ENCODE results near the gene TBX5. TPM values are rescaled to one million over a fixed set of nuclear protein-coding genes. Genes with fewer than 3 reads are reported as not detected.

TBX5 gene
- total and polyA plus RNA-seq, 5 donors from 2014 or later = not detected

DNA sequence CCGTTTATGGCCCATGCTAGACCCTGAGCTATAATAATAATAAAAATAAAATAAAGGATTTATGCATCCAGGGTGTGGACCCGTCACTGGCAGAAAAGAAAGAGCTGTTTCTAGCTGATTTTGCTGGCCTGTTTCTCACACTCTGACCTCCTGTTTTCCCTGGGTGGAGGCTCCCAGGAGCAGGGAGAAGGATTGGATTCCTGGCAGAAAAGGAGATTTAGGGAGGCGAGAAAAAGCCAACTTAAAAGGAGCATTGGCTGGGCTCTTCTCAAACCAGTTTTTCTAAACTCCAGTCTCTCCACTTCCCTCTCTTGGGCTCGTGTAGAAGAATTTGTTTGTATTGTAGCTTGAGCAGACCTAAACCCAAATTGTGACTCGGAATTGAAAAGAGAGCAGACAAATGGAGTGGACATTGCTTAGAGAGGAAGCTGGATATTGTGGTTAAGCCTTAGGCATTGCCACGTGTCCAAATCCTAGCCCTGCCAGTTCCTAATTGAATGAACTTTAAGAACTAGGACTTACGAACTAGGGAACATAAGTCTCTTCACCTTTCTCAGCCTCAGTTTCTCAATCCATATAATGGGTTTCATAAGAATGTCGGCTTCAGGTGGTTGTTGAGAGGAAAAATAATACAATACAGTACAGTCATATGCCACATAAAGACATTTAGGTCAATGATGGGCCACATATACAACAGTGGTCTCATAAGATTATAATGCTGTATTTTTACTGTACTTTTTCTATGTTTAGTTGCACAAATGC, 14.4 kb upstream of the TBX5 start:
- H3K27ac Mint-ChIP-seq = no peak overlapping the region
- H3K36me3 Mint-ChIP-seq = no peaks in the 10 kb centered on the region
- peaks cover 0 to 6% (median 0%) of the 10 kb centered on the region in 7 donors for H3K9me3 Mint-ChIP-seq
- DNase-seq = no peak
- no peaks in the 10 kb centered on the region for H3K4me1 Mint-ChIP-seq
- no peak overlapping the region for H3K4me3 Mint-ChIP-seq
- Histone ChIP-seq H3K27ac (ENCODE audit: insufficient read depth, low read length, poor library complexity, severe bottlenecking) (no peak overlapping the region), H3K36me3 (ENCODE audit: control insufficient read depth, insufficient read depth, low read length) (no peaks in the 10 kb centered on the region), H3K27me3 (ENCODE audit: control insufficient read depth, insufficient read depth, low read length) (peaks cover 10% of the 10 kb centered on the region), H3K4me3 (ENCODE audit: low read depth, low read length) (no peak overlapping the region), H3K4me1 (ENCODE audit: control insufficient read depth, insufficient read depth, low read length, poor library complexity, severe bottlenecking) (no peaks in the 10 kb centered on the region), H3K9me3 (ENCODE audit: control insufficient read depth in 2 of 2, low read length in 2 of 2) (no peaks in the 10 kb centered on the region)
- ATAC-seq (ENCODE audit: low read depth in 2 of 2) = no peak
- H3K27me3 Mint-ChIP-seq = peaks cover 11% of the 10 kb centered on the region

DNA sequence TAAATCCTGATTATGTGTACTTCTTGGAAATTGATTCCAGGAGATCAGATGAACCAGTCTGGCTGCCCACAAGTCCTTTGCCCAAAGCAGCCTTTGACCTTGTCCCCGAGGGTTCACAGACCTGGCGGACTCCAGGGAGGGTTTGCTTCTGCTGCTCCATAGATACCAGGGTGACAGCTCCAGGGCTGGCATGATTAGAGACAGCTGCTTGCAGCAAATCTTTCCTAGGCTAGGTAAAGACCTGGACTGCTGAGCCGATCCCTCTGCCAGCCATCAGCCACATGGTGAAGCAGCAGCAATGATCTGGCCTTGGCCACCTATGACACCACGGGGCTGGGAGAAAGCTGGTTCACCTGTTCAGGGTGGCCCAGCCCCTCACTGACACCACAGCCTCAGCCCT, 10.1 kb upstream of the TBX5 start:
- Histone ChIP-seq H3K27ac (ENCODE audit: insufficient read depth, low read length, poor library complexity, severe bottlenecking) (no peak overlapping the region), H3K36me3 (ENCODE audit: control insufficient read depth, insufficient read depth, low read length) (no peaks in the 10 kb centered on the region), H3K27me3 (ENCODE audit: control insufficient read depth, insufficient read depth, low read length) (peaks cover 29% of the 10 kb centered on the region), H3K4me1 (ENCODE audit: control insufficient read depth, insufficient read depth, low read length, poor library complexity, severe bottlenecking) (no peaks in the 10 kb centered on the region), H3K9me3 (ENCODE audit: control insufficient read depth in 2 of 2, low read length in 2 of 2) (no peaks in the 10 kb centered on the region), H3K4me3 (ENCODE audit: low read depth, low read length) (no peak overlapping the region)
- Mint-ChIP-seq H3K27me3 (peaks cover 46% of the 10 kb centered on the region), H3K4me3 (no peak overlapping the region), H3K4me1 (no peaks in the 10 kb centered on the region), H3K27ac (no peak overlapping the region), H3K36me3 (no peaks in the 10 kb centered on the region), H3K9me3 (peaks cover 0 to 6% (median 0%) of the 10 kb centered on the region in 7 donors)
- no peak for DNase-seq
- ATAC-seq (ENCODE audit: low read depth in 2 of 2) = no peak

- H3K9me3 ChIP-seq (ENCODE audit: control insufficient read depth in 2 of 2, low read length in 2 of 2) = no peaks in the 10 kb centered on the region
- H3K4me3 ChIP-seq (ENCODE audit: low read depth, low read length) = no peak overlapping the region
- DNase-seq (no peak), ATAC-seq (ENCODE audit: low read depth in 2 of 2) (no peak)
- no peak overlapping the region for H3K27ac Mint-ChIP-seq
- H3K4me1 Mint-ChIP-seq = no peaks in the 10 kb centered on the region
- peaks cover 0 to 6% (median 0%) of the 10 kb centered on the region in 7 donors for H3K9me3 Mint-ChIP-seq
- H3K36me3 ChIP-seq (ENCODE audit: control insufficient read depth, insufficient read depth, low read length) = no peaks in the 10 kb centered on the region
- no peaks in the 10 kb centered on the region for H3K4me1 ChIP-seq (ENCODE audit: control insufficient read depth, insufficient read depth, low read length, poor library complexity, severe bottlenecking)
- H3K4me3 Mint-ChIP-seq = no peak overlapping the region
- H3K27me3 Mint-ChIP-seq = peaks cover 52% of the 10 kb centered on the region
- H3K36me3 Mint-ChIP-seq = no peaks in the 10 kb centered on the region
- H3K27me3 ChIP-seq (ENCODE audit: control insufficient read depth, insufficient read depth, low read length) = peaks cover 32% of the 10 kb centered on the region
- H3K27ac ChIP-seq (ENCODE audit: insufficient read depth, low read length, poor library complexity, severe bottlenecking) = no peak overlapping the region
Observed at GRCh38 chr12:114415525-114415868, 9.6 kb upstream of the TBX5 start.

- no peak overlapping the region for H3K27ac Mint-ChIP-seq
- no peak overlapping the region for H3K4me3 Mint-ChIP-seq
- Histone ChIP-seq H3K9me3 (ENCODE audit: control insufficient read depth in 2 of 2, low read length in 2 of 2) (no peaks in the 10 kb centered on the region), H3K27me3 (ENCODE audit: control insufficient read depth, insufficient read depth, low read length) (peaks cover 37% of the 10 kb centered on the region), H3K27ac (ENCODE audit: insufficient read depth, low read length, poor library complexity, severe bottlenecking) (no peak overlapping the region), H3K4me1 (ENCODE audit: control insufficient read depth, insufficient read depth, low read length, poor library complexity, severe bottlenecking) (no peaks in the 10 kb centered on the region), H3K36me3 (ENCODE audit: control insufficient read depth, insufficient read depth, low read length) (no peaks in the 10 kb centered on the region), H3K4me3 (ENCODE audit: low read depth, low read length) (no peak overlapping the region)
- peaks cover 0 to 6% (median 0%) of the 10 kb centered on the region in 7 donors for H3K9me3 Mint-ChIP-seq
- ATAC-seq (ENCODE audit: low read depth in 2 of 2) = no peak
- DNase-seq = no peak
- peaks cover 0 to 2% (median under 1%) of the 10 kb centered on the region in 4 donors for H3K4me1 Mint-ChIP-seq
- peaks cover 57% of the 10 kb centered on the region for H3K27me3 Mint-ChIP-seq
- no peaks in the 10 kb centered on the region for H3K36me3 Mint-ChIP-seq
Observed at GRCh38 chr12:114414866-114415524, 9.1 kb upstream of the TBX5 start.

GRCh38 chr12:114414031-114414865, 8.3 kb upstream of the TBX5 start:
- ATAC-seq (ENCODE audit: low read depth in 2 of 2) = no peak
- peaks cover 0 to 4% (median 2%) of the 10 kb centered on the region in 4 donors for H3K4me1 Mint-ChIP-seq
- Histone ChIP-seq H3K9me3 (ENCODE audit: control insufficient read depth in 2 of 2, low read length in 2 of 2) (no peaks in the 10 kb centered on the region), H3K4me3 (ENCODE audit: low read depth, low read length) (no peak overlapping the region), H3K27ac (ENCODE audit: insufficient read depth, low read length, poor library complexity, severe bottlenecking) (no peak overlapping the region), H3K36me3 (ENCODE audit: control insufficient read depth, insufficient read depth, low read length) (no peaks in the 10 kb centered on the region), H3K27me3 (ENCODE audit: control insufficient read depth, insufficient read depth, low read length) (peaks cover 39% of the 10 kb centered on the region), H3K4me1 (ENCODE audit: control insufficient read depth, insufficient read depth, low read length, poor library complexity, severe bottlenecking) (no peaks in the 10 kb centered on the region)
- DNase-seq = no peak
- H3K36me3 Mint-ChIP-seq = no peaks in the 10 kb centered on the region
- H3K4me3 Mint-ChIP-seq = no peak overlapping the region
- no peak overlapping the region for H3K27ac Mint-ChIP-seq
- H3K27me3 Mint-ChIP-seq = peaks cover 64% of the 10 kb centered on the region
- H3K9me3 Mint-ChIP-seq = peaks cover 0 to 5% (median 0%) of the 10 kb centered on the region in 7 donors

DNA sequence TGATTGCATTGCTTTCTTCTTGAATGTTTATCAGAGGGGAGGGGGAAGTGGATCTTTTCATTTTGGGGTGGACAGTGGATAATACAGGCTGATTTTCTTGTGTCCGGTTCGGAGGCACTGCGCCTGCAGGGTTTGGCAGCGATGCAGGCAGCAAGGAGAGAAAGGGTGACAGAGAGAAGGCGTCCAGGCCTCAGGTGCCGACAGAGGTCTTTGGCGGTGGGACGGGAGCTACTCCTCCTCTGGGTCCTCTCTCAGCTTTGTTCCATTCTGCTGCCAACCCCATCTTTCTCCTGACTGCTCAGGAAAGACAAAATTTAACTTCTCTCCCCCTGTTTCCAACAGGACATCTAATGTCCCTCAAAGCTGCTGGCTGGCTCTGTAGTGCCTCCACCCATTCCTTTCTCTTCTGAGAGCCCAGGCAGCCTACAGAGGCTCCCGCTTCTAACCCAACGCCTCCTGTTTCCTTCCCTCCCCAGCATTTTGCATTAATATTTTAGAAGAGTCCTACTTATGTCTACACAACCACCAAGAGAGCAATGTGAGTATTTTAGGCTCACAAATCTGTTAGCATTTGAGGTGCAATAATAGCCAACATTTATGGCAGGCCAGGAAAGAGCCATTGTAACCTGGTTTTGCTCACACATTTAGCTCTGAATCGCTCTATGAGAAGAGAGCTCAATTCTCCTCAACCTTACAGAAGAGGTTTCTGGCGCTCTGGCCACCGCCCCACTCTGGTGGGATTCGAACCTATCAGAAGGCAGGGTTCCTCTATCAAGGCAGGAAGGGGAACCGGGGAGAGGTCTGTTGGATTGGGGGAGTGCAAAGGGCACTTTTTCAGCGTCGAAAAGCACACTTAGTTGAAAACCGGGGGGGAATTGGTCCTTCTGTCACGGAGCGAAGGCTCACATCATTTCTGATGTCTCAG, 7.1 kb upstream of the TBX5 start:
- peaks cover 76% of the 10 kb centered on the region for H3K27me3 Mint-ChIP-seq

DNA sequence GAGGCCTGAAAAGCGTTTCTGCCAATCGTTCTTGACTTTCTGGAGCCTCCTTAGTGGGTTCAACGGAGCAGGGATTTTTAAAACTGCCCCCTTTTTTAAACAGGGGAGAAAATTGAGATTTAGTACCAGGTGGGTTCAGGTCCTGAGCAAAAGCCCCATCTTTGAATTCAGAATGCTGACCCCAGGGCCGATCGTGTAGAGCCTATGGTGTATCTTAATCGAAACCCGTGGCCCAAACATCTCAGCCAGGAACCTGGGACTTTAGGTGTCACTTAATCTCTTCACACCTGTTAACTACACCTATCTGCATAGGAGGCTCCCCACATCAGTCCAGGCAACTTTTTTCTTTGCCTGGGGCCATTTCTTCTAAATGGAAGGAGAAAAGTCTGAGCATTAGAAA, 6.4 kb upstream of the TBX5 start:
- Histone ChIP-seq H3K9me3 (ENCODE audit: control insufficient read depth in 2 of 2, low read length in 2 of 2) (no peaks in the 10 kb centered on the region), H3K4me3 (ENCODE audit: low read depth, low read length) (no peak overlapping the region), H3K27me3 (ENCODE audit: control insufficient read depth, insufficient read depth, low read length) (peaks cover 46% of the 10 kb centered on the region), H3K36me3 (ENCODE audit: control insufficient read depth, insufficient read depth, low read length) (no peaks in the 10 kb centered on the region), H3K27ac (ENCODE audit: insufficient read depth, low read length, poor library complexity, severe bottlenecking) (no peak overlapping the region), H3K4me1 (ENCODE audit: control insufficient read depth, insufficient read depth, low read length, poor library complexity, severe bottlenecking) (no peaks in the 10 kb centered on the region)
- Mint-ChIP-seq H3K36me3 (no peaks in the 10 kb centered on the region), H3K27ac (no peak overlapping the region), H3K4me1 (peaks cover 0 to 13% (median 3%) of the 10 kb centered on the region in 4 donors), H3K9me3 (peaks cover 0 to 6% (median 0%) of the 10 kb centered on the region in 7 donors), H3K4me3 (no peak overlapping the region), H3K27me3 (peaks cover 78% of the 10 kb centered on the region)
- DNase-seq (no peak), ATAC-seq (ENCODE audit: low read depth in 2 of 2) (no peak)

More for the DNA sequence above, 7.1 kb upstream of the TBX5 start:
- H3K27ac ChIP-seq (ENCODE audit: insufficient read depth, low read length, poor library complexity, severe bottlenecking) = no peak overlapping the region
- H3K27ac Mint-ChIP-seq = no peak overlapping the region
- no peaks in the 10 kb centered on the region for H3K36me3 ChIP-seq (ENCODE audit: control insufficient read depth, insufficient read depth, low read length)
- H3K4me1 ChIP-seq (ENCODE audit: control insufficient read depth, insufficient read depth, low read length, poor library complexity, severe bottlenecking) = no peaks in the 10 kb centered on the region
- no peaks in the 10 kb centered on the region for H3K36me3 Mint-ChIP-seq
- no peak overlapping the region for H3K4me3 ChIP-seq (ENCODE audit: low read depth, low read length)
- ATAC-seq (ENCODE audit: low read depth in 2 of 2) = no peak
- no peak for DNase-seq
- H3K27me3 ChIP-seq (ENCODE audit: control insufficient read depth, insufficient read depth, low read length) = peaks cover 41% of the 10 kb centered on the region
- no peak overlapping the region for H3K4me3 Mint-ChIP-seq
- peaks cover 0 to 11% (median 3%) of the 10 kb centered on the region in 4 donors for H3K4me1 Mint-ChIP-seq
- H3K9me3 Mint-ChIP-seq = peaks cover 0 to 6% (median 0%) of the 10 kb centered on the region in 7 donors
- H3K9me3 ChIP-seq (ENCODE audit: control insufficient read depth in 2 of 2, low read length in 2 of 2) = no peaks in the 10 kb centered on the region

Data from CD4-positive, CD25-positive, alpha-beta regulatory T cell (primary cell).